IMR-90 (cell line): ENCODE data around the gene MYBPH.

Experiments
- CTCF ChIP-seq: conservative IDR thresholded peaks from 2 replicates; pipeline ENCODE4 v1.5.1; 2012; ENCODE audit warnings: mild to moderate bottlenecking, low read depth, low read length, improper control_type of control experiment
- POLR2A ChIP-seq: IDR thresholded peaks from 2 replicates; pipeline ENCODE4 v1.6.1; 2012; ENCODE audit warnings: mild to moderate bottlenecking, low read depth, low read length
- RAD21 ChIP-seq: IDR thresholded peaks from 2 replicates; pipeline ENCODE4 v1.6.1; 2012; ENCODE audit warnings: low read length, improper control_type of control experiment

- TF ChIP-seq RAD21 (no peak), POLR2A (no peak), CTCF (no peak)
Observed at GRCh38 chr1:203170625-203171330, 4.8 kb downstream of the MYBPH start.
